Measurements from ENCODE around the gene BICC1.

The BICC1 gene

GRCh38 chr10:58588673-58589265, 76.1 kb downstream of the BICC1 start:
- Histone ChIP-seq H3K79me2 (ENCODE audit: insufficient read depth, low read length) (no peaks in the 10 kb centered on the region), H3K4me1 (ENCODE audit: insufficient read depth, low read length, severe bottlenecking) (no peaks in the 10 kb centered on the region), H3K9ac (ENCODE audit: low read length) (no peak overlapping the region), H3K27me3 (ENCODE audit: insufficient read depth, low read length) (no peaks in the 10 kb centered on the region), H3K4me3 (ENCODE audit: low read depth, low read length, poor library complexity, severe bottlenecking) (no peak overlapping the region), H3F3A (ENCODE audit: insufficient read depth, low read length) (no peaks in the 10 kb centered on the region), H4K20me1 (ENCODE audit: insufficient read depth, low read length) (no peaks in the 10 kb centered on the region), H3K36me3 (ENCODE audit: insufficient read depth, low read length) (no peaks in the 10 kb centered on the region), H2AFZ (ENCODE audit: low read length) (no peak overlapping the region), H3K4me2 (ENCODE audit: low read length) (no peak overlapping the region), H3K9me2 (ENCODE audit: low read depth, low read length) (no peaks in the 10 kb centered on the region), H3K9me3 (ENCODE audit: low read length) (no peaks in the 10 kb centered on the region), H3K27ac (ENCODE audit: low read depth, low read length, poor library complexity, severe bottlenecking) (no peak overlapping the region)
- TF ChIP-seq EZH2 (IDR thresholded peaks at IDR 0.05; ENCODE audit: borderline replicate concordance, low read length) (no peak), CTCF (IDR thresholded peaks at IDR 0.05; ENCODE audit: low read length) (no peak)

DNA sequence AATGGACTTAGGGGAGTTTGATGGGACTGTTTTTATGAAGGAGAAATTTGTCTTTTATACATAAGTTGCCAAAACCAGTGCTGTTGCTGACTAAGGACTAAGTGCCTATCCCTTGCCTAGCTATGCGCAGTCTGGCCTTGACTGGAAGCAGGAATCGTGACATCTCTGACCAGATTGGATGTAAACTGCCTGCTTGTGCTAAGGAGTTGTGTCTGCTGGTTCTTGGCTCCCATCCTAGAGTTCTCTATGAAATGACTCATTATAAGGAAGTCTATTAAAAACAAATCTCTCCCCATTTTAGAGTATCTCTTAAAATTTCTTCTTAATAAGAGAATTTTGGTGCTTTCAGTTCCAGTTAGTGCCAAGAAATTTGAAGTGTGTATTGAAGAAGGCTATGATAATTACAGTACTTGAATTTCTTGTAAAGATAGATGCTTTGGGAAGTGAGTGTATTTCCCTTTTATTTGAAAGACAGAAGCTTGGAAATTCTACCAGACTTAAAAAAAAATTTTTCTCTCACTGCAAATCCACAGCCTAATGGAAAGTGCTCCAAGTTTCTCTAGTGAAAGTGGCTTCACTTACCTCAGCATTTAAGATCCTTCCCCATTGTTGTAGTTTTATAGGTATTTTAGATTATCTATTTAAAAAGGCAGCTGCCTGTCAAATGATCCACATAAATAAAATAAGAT, 77.6 kb downstream of the BICC1 start:
- no peak overlapping the region for H3K4me3 ChIP-seq (ENCODE audit: low read depth, low read length, poor library complexity, severe bottlenecking)
- H2AFZ ChIP-seq (ENCODE audit: low read length): no peak overlapping the region
- no peak overlapping the region for H3K27ac ChIP-seq (ENCODE audit: low read depth, low read length, poor library complexity, severe bottlenecking)
- no peak for TF ChIP-seq CTCF (IDR thresholded peaks at IDR 0.05; ENCODE audit: low read length)
- no peak for TF ChIP-seq EZH2 (IDR thresholded peaks at IDR 0.05; ENCODE audit: borderline replicate concordance, low read length)
- no peak overlapping the region for H3K4me2 ChIP-seq (ENCODE audit: low read length)
- no peaks in the 10 kb centered on the region for H3K27me3 ChIP-seq (ENCODE audit: insufficient read depth, low read length)
- H3K79me2 ChIP-seq (ENCODE audit: insufficient read depth, low read length): no peaks in the 10 kb centered on the region
- no peaks in the 10 kb centered on the region for H3F3A ChIP-seq (ENCODE audit: insufficient read depth, low read length)
- H4K20me1 ChIP-seq (ENCODE audit: insufficient read depth, low read length): no peaks in the 10 kb centered on the region
- no peak overlapping the region for H3K9ac ChIP-seq (ENCODE audit: low read length)
- H3K9me2 ChIP-seq (ENCODE audit: low read depth, low read length): no peaks in the 10 kb centered on the region
- H3K36me3 ChIP-seq (ENCODE audit: insufficient read depth, low read length): no peaks in the 10 kb centered on the region
- H3K4me1 ChIP-seq (ENCODE audit: insufficient read depth, low read length, severe bottlenecking): no peaks in the 10 kb centered on the region
- H3K9me3 ChIP-seq (ENCODE audit: low read length): no peaks in the 10 kb centered on the region

GRCh38 chr10:58590924-58591323, 78.3 kb downstream of the BICC1 start:
- no peaks in the 10 kb centered on the region for H3K4me1 ChIP-seq (ENCODE audit: insufficient read depth, low read length, severe bottlenecking)
- H3K9me3 ChIP-seq (ENCODE audit: low read length): no peaks in the 10 kb centered on the region
- H3F3A ChIP-seq (ENCODE audit: insufficient read depth, low read length): no peaks in the 10 kb centered on the region
- no peak overlapping the region for H3K27ac ChIP-seq (ENCODE audit: low read depth, low read length, poor library complexity, severe bottlenecking)
- no peaks in the 10 kb centered on the region for H3K36me3 ChIP-seq (ENCODE audit: insufficient read depth, low read length)
- no peaks in the 10 kb centered on the region for H3K9me2 ChIP-seq (ENCODE audit: low read depth, low read length)
- no peaks in the 10 kb centered on the region for H4K20me1 ChIP-seq (ENCODE audit: insufficient read depth, low read length)
- no peaks in the 10 kb centered on the region for H3K79me2 ChIP-seq (ENCODE audit: insufficient read depth, low read length)
- TF ChIP-seq CTCF (IDR thresholded peaks at IDR 0.05; ENCODE audit: low read length) (no peak), EZH2 (IDR thresholded peaks at IDR 0.05; ENCODE audit: borderline replicate concordance, low read length) (no peak)
- H2AFZ ChIP-seq (ENCODE audit: low read length): no peak overlapping the region
- H3K27me3 ChIP-seq (ENCODE audit: insufficient read depth, low read length): no peaks in the 10 kb centered on the region
- H3K9ac ChIP-seq (ENCODE audit: low read length): no peak overlapping the region
- no peak overlapping the region for H3K4me2 ChIP-seq (ENCODE audit: low read length)
- H3K4me3 ChIP-seq (ENCODE audit: low read depth, low read length, poor library complexity, severe bottlenecking): no peak overlapping the region

Measured in OCI-LY1 (cell line).